PC-3 (cell line): ENCODE measurements around the gene LRRTM1. TPM values are rescaled to one million over a fixed set of nuclear protein-coding genes. Genes with fewer than 3 reads are reported as not detected.

Experiments
- ATAC-seq: fragments of 200-7000 bp; cut with Tn5 transposase; 2 replicates; pipeline ENCODE4 v1.9.1; 2020; ENCODE audit warnings: mild to moderate bottlenecking, moderate library complexity
- BruUV-seq: library from RNA; stranded (reverse); fragments of 400-500 nt; replicated peaks from 2 replicates; lab custom pipeline; 2021; lab: Mats Ljungman, UMichigan
- CTCF ChIA-PET: fragments of 300-600 bp; sonication (Branson Sonifier 250); formaldehyde crosslinking; loops from one replicate; lab custom pipeline; 2022; ENCODE audit warnings: antibody characterized with exemption; lab: Charles Lee
- POLR2A ChIA-PET: fragments of 300-600 bp; sonication (Branson Sonifier 250); formaldehyde crosslinking; loops from one replicate; lab custom pipeline; 2022; ENCODE audit warnings: antibody characterized with exemption; ENCODE audit not compliant: unreplicated experiment; lab: Charles Lee
- DNase-seq: peaks from one replicate; pipeline ENCODE4 v3.0.0-alpha.2; 2015
- H2AFZ ChIP-seq: fragments of 300-600 bp; sonication (generic); 2 replicates; pipeline ENCODE4 v1.6.0; 2016; ENCODE audit warnings: antibody characterized with exemption, low read length
- H3F3A ChIP-seq: fragments of 300-600 bp; sonication (generic); one replicate; pipeline ENCODE4 v1.6.0; 2017; ENCODE audit warnings: antibody characterized with exemption, low read length, control low read depth, mild to moderate bottlenecking; ENCODE audit not compliant: unreplicated experiment
- H3K27ac ChIP-seq: fragments of 300-600 bp; sonication (generic); 2 replicates; pipeline ENCODE4 v1.5.1; 2016; ENCODE audit warnings: mild to moderate bottlenecking, low read length
- H3K27me3 ChIP-seq: fragments of 300-600 bp; sonication (generic); 2 replicates; pipeline ENCODE4 v1.6.1; 2016; ENCODE audit warnings: low read length, mixed read lengths
- H3K36me3 ChIP-seq: fragments of 300-600 bp; sonication (generic); 2 replicates; pipeline ENCODE4 v1.6.1; 2016; ENCODE audit warnings: low read depth, mixed run types, low read length, mixed read lengths
- H3K4me1 ChIP-seq: fragments of 300-600 bp; sonication (generic); 2 replicates; pipeline ENCODE4 v1.5.1; 2016; ENCODE audit warnings: low read length; ENCODE audit not compliant: insufficient read depth
- H3K4me2 ChIP-seq: fragments of 300-600 bp; sonication (generic); 2 replicates; pipeline ENCODE4 v1.6.0; 2016; ENCODE audit warnings: low read length
- H3K4me3 ChIP-seq: fragments of 300-600 bp; sonication (generic); 2 replicates; pipeline ENCODE4 v1.5.1; 2016; ENCODE audit warnings: mild to moderate bottlenecking, low read length, mixed read lengths
- H3K79me2 ChIP-seq: fragments of 300-600 bp; sonication (generic); 2 replicates; pipeline ENCODE4 v1.6.1; 2017; ENCODE audit warnings: low read length, mixed read lengths
- H3K9ac ChIP-seq: fragments of 300-600 bp; sonication (generic); 2 replicates; pipeline ENCODE4 v1.6.0; 2016; ENCODE audit warnings: mild to moderate bottlenecking, low read length
- H3K9me2 ChIP-seq: fragments of 300-600 bp; sonication (generic); replicated peaks from 2 replicates; pipeline ENCODE4 v1.6.1; 2016; ENCODE audit warnings: mixed run types, low read length, mixed read lengths
- H3K9me3 ChIP-seq: fragments of 300-600 bp; sonication (generic); 2 replicates; pipeline ENCODE4 v1.6.1; 2016; ENCODE audit warnings: low read length, mixed read lengths
- H4K20me1 ChIP-seq: fragments of 300-600 bp; sonication (generic); 2 replicates; pipeline ENCODE4 v1.6.1; 2016; ENCODE audit warnings: low read length, mixed read lengths
- CTCF ChIP-seq: fragments of 300-600 bp; sonication (generic); conservative IDR thresholded peaks from 2 replicates; pipeline ENCODE4 v1.5.1; 2017; ENCODE audit warnings: antibody characterized with exemption, low read depth, mild to moderate bottlenecking, low read length
- EZH2 ChIP-seq: fragments of 300-600 bp; sonication (generic); IDR thresholded peaks from one replicate; pipeline ENCODE4 v1.6.1; 2017; ENCODE audit warnings: antibody characterized with exemption, mild to moderate bottlenecking, low read length; ENCODE audit not compliant: unreplicated experiment
- EZH2phosphoT487 ChIP-seq: fragments of 300-600 bp; sonication (generic); IDR thresholded peaks from 2 replicates; pipeline ENCODE4 v1.6.1; 2018; ENCODE audit warnings: mild to moderate bottlenecking, antibody characterized with exemption, low read length, borderline replicate concordance
- intact Hi-C: fragments of 100-400 bp; cut with micrococcal nuclease; formaldehyde crosslinking; loops from 2 replicates; pipeline ENCODE4 v1.9.0; 2023
- total RNA-seq: library from RNA; depleted of rRNA; stranded (reverse); fragments of >200 nt; gene quantifications from 2 replicates; pipeline ENCODE4 v1.2.3, GENCODE V29; 2014

The LRRTM1 gene
- total RNA-seq, 1 experiment from 2014 or later: not detected

DNA sequence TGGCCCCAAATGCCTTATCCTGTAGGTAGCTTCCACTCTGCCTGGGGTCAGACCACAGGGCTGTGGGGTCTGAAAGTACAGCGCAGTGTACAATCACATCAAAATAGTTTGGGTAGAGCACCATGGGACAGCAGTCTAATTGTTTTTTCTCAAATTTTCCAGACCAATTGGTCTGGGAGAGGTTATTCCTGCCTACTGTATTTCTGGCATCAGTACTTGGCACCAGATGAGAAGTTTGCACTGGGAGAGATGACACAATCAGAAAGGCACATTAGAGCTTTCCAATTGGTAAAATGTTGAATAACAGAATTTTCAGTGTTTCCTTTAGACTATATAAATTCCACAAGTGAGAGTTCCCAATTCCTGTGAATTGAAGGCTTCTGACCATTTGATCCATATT is 30.9 kb upstream of the LRRTM1 start:
- ChIA-PET POLR2A (no interaction called here), CTCF (no interaction called here)
- Histone ChIP-seq H3K4me3 (no peak overlapping the region), H4K20me1 (no peaks in the 10 kb centered on the region), H3K9ac (no peak overlapping the region), H3K4me1 (no peaks in the 10 kb centered on the region), H3K9me3 (no peaks in the 10 kb centered on the region), H3F3A (no peaks in the 10 kb centered on the region), H2AFZ (no peak overlapping the region), H3K4me2 (no peak overlapping the region), H3K9me2 (no peaks in the 10 kb centered on the region), H3K36me3 (no peaks in the 10 kb centered on the region), H3K27me3 (no peaks in the 10 kb centered on the region; the same call in 1 of the 2 replicates), H3K79me2 (no peaks in the 10 kb centered on the region), H3K27ac (no peak overlapping the region)
- BruUV-seq: no TSS peak
- no peak for ATAC-seq
- intact Hi-C loops: no loop called here
- TF ChIP-seq CTCF (no peak), EZH2 (no peak), EZH2phosphoT487 (no peak)
- DNase-seq: no peak

- ChIA-PET POLR2A (no interaction called here), CTCF (no interaction called here)
- H4K20me1 ChIP-seq: no peaks in the 10 kb centered on the region
- H3K36me3 ChIP-seq: no peaks in the 10 kb centered on the region
- no peak overlapping the region for H3K9ac ChIP-seq
- H3K79me2 ChIP-seq: no peaks in the 10 kb centered on the region
- H3K4me1 ChIP-seq: no peaks in the 10 kb centered on the region
- H3K27me3 ChIP-seq: peaks cover 4% of the 10 kb centered on the region; the same call in 1 of the 2 replicates
- no peaks in the 10 kb centered on the region for H3F3A ChIP-seq
- no peaks in the 10 kb centered on the region for H3K9me3 ChIP-seq
- no peak overlapping the region for H2AFZ ChIP-seq
- no TSS peak for BruUV-seq
- no peaks in the 10 kb centered on the region for H3K9me2 ChIP-seq
- H3K27ac ChIP-seq: no peak overlapping the region
- intact Hi-C loops: no loop called here
- no peak overlapping the region for H3K4me2 ChIP-seq
- TF ChIP-seq EZH2 (no peak), CTCF (no peak), EZH2phosphoT487 (no peak)
- ATAC-seq: no peak
- DNase-seq: no peak
- H3K4me3 ChIP-seq: no peak overlapping the region
Observed at GRCh38 chr2:80333886-80334285, 29.3 kb upstream of the LRRTM1 start.

GRCh38 chr2:80330527-80331450 is 26.2 kb upstream of the LRRTM1 start:
- ChIA-PET POLR2A (no interaction called here), CTCF (no interaction called here)
- Histone ChIP-seq H2AFZ (no peak overlapping the region), H3K4me1 (no peaks in the 10 kb centered on the region), H3K4me3 (no peak overlapping the region), H3K9me3 (no peaks in the 10 kb centered on the region), H3K9me2 (no peaks in the 10 kb centered on the region), H3K9ac (no peak overlapping the region), H3K27ac (no peak overlapping the region), H3K27me3 (peaks cover 4% of the 10 kb centered on the region; the same call in 1 of the 2 replicates), H4K20me1 (no peaks in the 10 kb centered on the region), H3K79me2 (no peaks in the 10 kb centered on the region), H3K36me3 (no peaks in the 10 kb centered on the region), H3K4me2 (no peak overlapping the region), H3F3A (no peaks in the 10 kb centered on the region)
- DNase-seq (no peak), ATAC-seq (no peak)
- BruUV-seq: no TSS peak
- intact Hi-C loops: no loop called here
- TF ChIP-seq EZH2: no peak
